Measurements from ENCODE around the gene TMEM247.
"Not testable (repeated sequence)": the region's sequence is repeated elsewhere in the genome, so short reads cannot be mapped to it uniquely, and the experiment has no call there.

- TF ChIP-seq POLR2A (IDR thresholded peaks at IDR 0.05), result not testable (repeated sequence)
- TF ChIP-seq, protein P1, sequence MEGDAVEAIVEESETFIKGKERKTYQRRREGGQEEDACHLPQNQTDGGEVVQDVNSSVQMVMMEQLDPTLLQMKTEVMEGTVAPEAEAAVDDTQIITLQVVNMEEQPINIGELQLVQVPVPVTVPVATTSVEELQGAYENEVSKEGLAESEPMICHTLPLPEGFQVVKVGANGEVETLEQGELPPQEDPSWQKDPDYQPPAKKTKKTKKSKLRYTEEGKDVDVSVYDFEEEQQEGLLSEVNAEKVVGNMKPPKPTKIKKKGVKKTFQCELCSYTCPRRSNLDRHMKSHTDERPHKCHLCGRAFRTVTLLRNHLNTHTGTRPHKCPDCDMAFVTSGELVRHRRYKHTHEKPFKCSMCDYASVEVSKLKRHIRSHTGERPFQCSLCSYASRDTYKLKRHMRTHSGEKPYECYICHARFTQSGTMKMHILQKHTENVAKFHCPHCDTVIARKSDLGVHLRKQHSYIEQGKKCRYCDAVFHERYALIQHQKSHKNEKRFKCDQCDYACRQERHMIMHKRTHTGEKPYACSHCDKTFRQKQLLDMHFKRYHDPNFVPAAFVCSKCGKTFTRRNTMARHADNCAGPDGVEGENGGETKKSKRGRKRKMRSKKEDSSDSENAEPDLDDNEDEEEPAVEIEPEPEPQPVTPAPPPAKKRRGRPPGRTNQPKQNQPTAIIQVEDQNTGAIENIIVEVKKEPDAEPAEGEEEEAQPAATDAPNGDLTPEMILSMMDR (IDR thresholded peaks at IDR 0.05), result not testable (repeated sequence)
Measured at GRCh38 chr2:46472165-46472564, 7.2 kb upstream of the TMEM247 start.
